K562 (cell line): ENCODE measurements around the gene DHRS12. TPM values are rescaled to one million over a fixed set of nuclear protein-coding genes. Genes with fewer than 3 reads are reported as not detected.

Source experiments
- ATAC-seq: fragments of 200-7000 bp; cut with Tn5 transposase; 3 replicates; pipeline ENCODE4 v1.9.1; 2020; ENCODE audit warnings: moderate library complexity
- BruUV-seq: library from RNA; stranded (reverse); fragments of 400-500 nt; replicated peaks from 2 replicates; lab custom pipeline; 2021; lab: Mats Ljungman, UMichigan
- CTCF ChIA-PET: fragments of 300-600 bp; formaldehyde crosslinking; extraction: SDS; loops from one replicate; lab custom pipeline; 2021; ENCODE audit warnings: low intra/inter-chr PET ratio; lab: Yijun Ruan, JAX
- POLR2A ChIA-PET: fragments of 300-600, 350-650 bp; sonication (Branson Sonifier 250); formaldehyde crosslinking; extraction: SDS; loops from one replicate; lab custom pipeline; 2021; ENCODE audit warnings: antibody characterized with exemption, inconsistent platforms; lab: Yijun Ruan, JAX
- DNase-seq, 4 experiments: peaks; one replicate each; pipeline versions ENCODE4 v3.0.0 to v3.0.0-alpha.2; 2011 to 2018; ENCODE audit warnings: low spot score in 3 of 4, mixed read lengths in 3 of 4; ENCODE audit errors: extremely low read depth in 1 of 4
- FAIRE-seq: peaks from 2 replicates; lab custom pipeline; 2011; peaks lifted over from hg19 to GRCh38; lab: Jason Lieb, UNC
- H2AFZ ChIP-seq: 2 replicates; pipeline ENCODE4 v1.6.0; 2011; ENCODE audit warnings: low read depth, low read length, control low read depth, inconsistent platforms
- H3K27ac ChIP-seq: fragments of 200-600 bp; 3 replicates; pipeline ENCODE4 v1.8.0; 2011; ENCODE audit warnings: low read depth, mild to moderate bottlenecking, control low read depth, inconsistent platforms, low read length, moderate library complexity, mixed read lengths; ENCODE audit errors: extremely low read depth
- H3K27me3 ChIP-seq, 2 experiments: fragments of 300-600 bp in 1 of 2; 2 replicates in 1 of 2; 3 replicates in 1 of 2; pipeline versions ENCODE4 v1.6.0 to v1.8.0; 2011; ENCODE audit warnings: inconsistent platforms in 2 of 2, low read length in 2 of 2, mild to moderate bottlenecking in 1 of 2, mixed read lengths in 1 of 2, moderate library complexity in 1 of 2; ENCODE audit not compliant: control insufficient read depth in 2 of 2, insufficient read depth in 2 of 2
- H3K36me3 ChIP-seq: fragments of 300-600 bp; 3 replicates; pipeline ENCODE4 v1.8.0; 2011; ENCODE audit warnings: mild to moderate bottlenecking, low read length, inconsistent platforms; ENCODE audit not compliant: control insufficient read depth, insufficient read depth
- H3K4me1 ChIP-seq, 2 experiments: fragments of 200-600 bp in 1 of 2; replicated peaks in 1 of 2; 2 replicates in 1 of 2; 3 replicates in 1 of 2; pipeline versions ENCODE4 v1.5.1 to v1.8.0; 2011; ENCODE audit warnings: inconsistent platforms in 2 of 2, low read length in 2 of 2, mild to moderate bottlenecking in 1 of 2, mixed read lengths in 1 of 2, moderate library complexity in 1 of 2; ENCODE audit not compliant: control insufficient read depth in 2 of 2, insufficient read depth in 2 of 2
- H3K4me2 ChIP-seq: 2 replicates; pipeline ENCODE4 v1.6.1; 2011; ENCODE audit warnings: low read length, control low read depth, inconsistent platforms, mixed read lengths; ENCODE audit not compliant: insufficient read depth
- H3K4me3 ChIP-seq: fragments of 200-600 bp; sonication (generic), shearing (Covaris generic); 2 replicates; pipeline ENCODE4 v1.5.1; 2016; ENCODE audit warnings: control low read depth, inconsistent platforms
- H3K79me2 ChIP-seq: fragments of 200-600 bp; 3 replicates; pipeline ENCODE4 v1.8.0; 2011; ENCODE audit warnings: low read length, inconsistent platforms; ENCODE audit not compliant: control insufficient read depth, insufficient read depth
- H3K9ac ChIP-seq, 2 experiments: 2 replicates each; pipeline versions ENCODE4 v1.6.0 to v1.6.1; 2011; ENCODE audit warnings: low read depth in 2 of 2, low read length in 2 of 2, control low read depth in 1 of 2, inconsistent platforms in 1 of 2, mild to moderate bottlenecking in 1 of 2, mixed read lengths in 1 of 2; ENCODE audit not compliant: insufficient read depth in 1 of 2
- H3K9me1 ChIP-seq: one replicate; pipeline ENCODE4 v1.6.0; 2011; ENCODE audit warnings: inconsistent platforms, mild to moderate bottlenecking, low read length, moderate library complexity; ENCODE audit not compliant: control insufficient read depth, insufficient read depth
- H3K9me3 ChIP-seq: replicated peaks from 2 replicates; pipeline ENCODE4 v1.5.1; 2011; ENCODE audit warnings: low read depth, low read length, inconsistent platforms; ENCODE audit not compliant: control insufficient read depth, insufficient read depth
- H4K20me1 ChIP-seq: replicated peaks from 2 replicates; pipeline ENCODE4 v1.6.1; 2011; ENCODE audit warnings: low read length, inconsistent platforms, mixed read lengths; ENCODE audit not compliant: control insufficient read depth, insufficient read depth
- ARHGAP35 ChIP-seq: fragments of 450-650 bp; IDR thresholded peaks from 2 replicates; pipeline ENCODE4 v1.6.1; 2018; ENCODE audit not compliant: partially characterized antibody
- ATF6 ChIP-seq: sonication (generic); formaldehyde crosslinking; IDR thresholded peaks from 2 replicates; pipeline ENCODE4 v1.4.0; 2020; ENCODE audit warnings: mild to moderate bottlenecking, missing genetic modification reagents
- CC2D1A ChIP-seq: fragments of 450-650 bp; IDR thresholded peaks from 2 replicates; pipeline ENCODE4 v1.6.1; 2017; ENCODE audit warnings: mild to moderate bottlenecking
- CSDE1 ChIP-seq, 2 experiments: fragments of 450-650 bp; IDR thresholded peaks; 2 replicates each; pipeline ENCODE4 v1.6.1; 2016; ENCODE audit warnings: mild to moderate bottlenecking in 1 of 2
- E2F3 ChIP-seq: fragments of 250-450 bp; sonication (Bioruptor Pico); IDR thresholded peaks from 2 replicates; pipeline ENCODE4 v1.4.0; 2020; ENCODE audit warnings: mild to moderate bottlenecking
- ETS2 ChIP-seq: IDR thresholded peaks from 2 replicates; pipeline ENCODE4 v1.6.1; 2016; ENCODE audit warnings: borderline replicate concordance, missing genetic modification characterization, mild to moderate bottlenecking, moderate library complexity, missing compliant biosample characterization; ENCODE audit not compliant: poor library complexity, severe bottlenecking
- HMG20B ChIP-seq: fragments of 250-450 bp; sonication (Bioruptor Pico); IDR thresholded peaks from 2 replicates; pipeline ENCODE4 v1.5.0; 2021; ENCODE audit warnings: mild to moderate bottlenecking
- MEF2A ChIP-seq: IDR thresholded peaks from 2 replicates; pipeline ENCODE4 v1.6.1; 2011; ENCODE audit warnings: low read depth, mild to moderate bottlenecking, low read length, moderate library complexity; ENCODE audit not compliant: control insufficient read depth
- RB1 ChIP-seq: fragments of 450-650 bp; IDR thresholded peaks from 2 replicates; pipeline ENCODE4 v1.6.1; 2017; ENCODE audit warnings: low read depth, mild to moderate bottlenecking
- RREB1 ChIP-seq: fragments of 250-450 bp; sonication (Bioruptor Pico); IDR thresholded peaks from 2 replicates; pipeline ENCODE4 v1.4.0; 2020
- SIN3A ChIP-seq, 2 experiments: fragments of 150-350 bp in 1 of 2; IDR thresholded peaks; 2 replicates each; pipeline ENCODE4 v1.6.1; 2011 to 2016; ENCODE audit warnings: borderline replicate concordance in 2 of 2, low read depth in 2 of 2, low read length in 2 of 2, mild to moderate bottlenecking in 2 of 2, moderate library complexity in 2 of 2; ENCODE audit not compliant: control insufficient read depth in 1 of 2
- SP2 ChIP-seq: IDR thresholded peaks from 2 replicates; pipeline ENCODE4 v1.6.1; 2011; ENCODE audit warnings: mild to moderate bottlenecking, low read depth, low read length, moderate library complexity; ENCODE audit not compliant: poor library complexity, severe bottlenecking; ENCODE audit errors: extremely low read depth
- TCFL5 ChIP-seq: fragments of 250-450 bp; sonication (Bioruptor Pico); conservative IDR thresholded peaks from 2 replicates; pipeline ENCODE4 v1.6.1; 2021; ENCODE audit warnings: mild to moderate bottlenecking, moderate library complexity, matching md5 sums
- ZKSCAN1 ChIP-seq: fragments of 150-350 bp; IDR thresholded peaks from 2 replicates; pipeline ENCODE4 v1.6.1; 2016; ENCODE audit warnings: low read depth, low read length
- ZNF354B ChIP-seq: fragments of 250-450 bp; sonication (Bioruptor Pico); IDR thresholded peaks from 2 replicates; pipeline ENCODE4 v1.4.0; 2020
- WGBS: fragments of 100-300 bp; shearing (Covaris generic); methylation state at CpG from one replicate; pipeline ENCODE4 v1.1.6; 2016; ENCODE audit warnings: low coverage, mixed read lengths; ENCODE audit not compliant: insufficient coverage; ENCODE audit errors: missing lambda C conversion rate; 5-methylcytosine and 5-hydroxymethylcytosine counted together
- in situ Hi-C: fragments of 300-500 bp; cut with MboI; formaldehyde crosslinking; loops from 4 replicates; pipeline ENCODE4 v1.15.0; 2018; ENCODE audit warnings: inconsistent platforms, mixed read lengths
- intact Hi-C: fragments of 100-400 bp; cut with micrococcal nuclease; formaldehyde crosslinking; loops from 2 replicates; pipeline ENCODE4 v1.14.2; 2022
- polyA plus RNA-seq, 8 experiments: library from polyadenylated mRNA; depleted of rRNA in 4 of 8; stranded (reverse) in 5 of 8; unstranded in 3 of 8; fragments of >200 nt; fragmentation: Nextera tagmentation in 2 of 8; fragmentation: Illumina TruSeq in 1 of 8; extraction: Ambion mirVana in 2 of 8; extraction: Trizol in 1 of 8; gene quantifications; 2 replicates each; pipeline versions ENCODE4 v1.2.1 to v1.2.3, GENCODE V29; 2011 to 2014; ENCODE audit warnings: inconsistent platforms in 1 of 8, missing spikeins in 1 of 8
- total RNA-seq, 7 experiments: library from RNA; depleted of rRNA in 6 of 7; stranded (reverse); fragments of >200 nt in 6 of 7; fragmentation: Illumina TruSeq in 2 of 7; extraction: Trizol in 2 of 7; gene quantifications; 2 replicates each; pipeline versions ENCODE4 v1.2.1 to v1.2.3, GENCODE V29; 2011 to 2021; ENCODE audit warnings: low replicate concordance in 1 of 7

DHRS12 gene
- total and polyA plus RNA-seq, 9 of the 15 experiments (the other 6 are each of a cell fraction or from before 2014, with no cell fraction given) = 0.62 to 2.7 (median 0.98) TPM

GRCh38 chr13:51733374-51734298 lies 70.3 kb downstream of the DHRS12 start:
- Histone ChIP-seq H2AFZ (no peak overlapping the region), H3K4me3 (no peak overlapping the region), H3K9ac (no peak overlapping the region), H3K4me2 (no peak overlapping the region), H3K4me1 (no peaks in the 10 kb centered on the region), H3K27ac (no peak overlapping the region), H4K20me1 (no peaks in the 10 kb centered on the region), H3K9me1 (no peaks in the 10 kb centered on the region), H3K36me3 (no peaks in the 10 kb centered on the region), H3K27me3 (no peaks in the 10 kb centered on the region), H3K79me2 (no peaks in the 10 kb centered on the region), H3K9me3 (no peaks in the 10 kb centered on the region)
- in situ Hi-C loops = no loop called here
- no TSS peak for BruUV-seq
- 61% methylated on average over 3 of the region's 3 CpGs for WGBS
- ChIA-PET POLR2A (no interaction called here), CTCF (no interaction called here)
- DNase-seq = no peak
- ATAC-seq = no peak; the same call in 2 of the 3 replicates
- FAIRE-seq = no peak
- intact Hi-C loops = no loop called here
- TF ChIP-seq ETS2 (tag) (no peak), ZKSCAN1 (no peak), CSDE1 (IDR thresholded peaks at IDR 0.05) (no peak), RREB1 (CRISPR knock-in tag) (no peak), ZNF354B (CRISPR knock-in tag) (no peak), TCFL5 (CRISPR knock-in tag) (no peak), E2F3 (CRISPR knock-in tag) (no peak), MEF2A (no peak), RB1 (no peak), ATF6 (CRISPR knock-in tag) (no peak), HMG20B (CRISPR knock-in tag) (no peak), SIN3A (IDR thresholded peaks at IDR 0.05; ENCODE audit: borderline replicate concordance in 2 of 2, control insufficient read depth in 1 of 2, low read depth in 2 of 2, low read length in 2 of 2) (no peak), CC2D1A (no peak), ARHGAP35 (no peak), SP2 (no peak)
